Effector CD4-positive, alpha-beta T cell (primary cell): Measurements from ENCODE around the gene LRRC4.

Experiments
- DNase-seq: peaks from one replicate; pipeline ENCODE4 v3.0.0-alpha.2; 2020

Gene LRRC4

GRCh38 chr7:128057909-128058308 lies 26.7 kb upstream of the LRRC4 start:
- no peak for DNase-seq

GRCh38 chr7:128056901-128057300 lies 25.7 kb upstream of the LRRC4 start:
- no peak for DNase-seq

- DNase-seq: no peak
These were observed 24.4 kb upstream of the LRRC4 start for GRCh38 chr7:128055637-128056036.

- DNase-seq: no peak
These were observed 23.3 kb upstream of the LRRC4 start for GRCh38 chr7:128054511-128054910.

- no peak for DNase-seq
These were observed 22.8 kb upstream of the LRRC4 start for GRCh38 chr7:128053991-128054390.

- no peak for DNase-seq
These were observed 21.8 kb upstream of the LRRC4 start for GRCh38 chr7:128053023-128053422.

- no peak for DNase-seq
These were observed 21.2 kb upstream of the LRRC4 start for GRCh38 chr7:128052404-128052803.

GRCh38 chr7:128045766-128046165 lies 14.5 kb upstream of the LRRC4 start:
- no peak for DNase-seq

GRCh38 chr7:128045158-128045557 lies 13.9 kb upstream of the LRRC4 start:
- DNase-seq: no peak

GRCh38 chr7:128044064-128044463 lies 12.8 kb upstream of the LRRC4 start:
- no peak for DNase-seq

- DNase-seq: no peak
These were observed 10.8 kb upstream of the LRRC4 start for GRCh38 chr7:128042012-128042411.

- no peak for DNase-seq
These were observed 10.0 kb upstream of the LRRC4 start for GRCh38 chr7:128041203-128041602.

- no peak for DNase-seq
These were observed 9.0 kb upstream of the LRRC4 start for GRCh38 chr7:128040205-128040604.

GRCh38 chr7:128039544-128039953 lies 8.3 kb upstream of the LRRC4 start:
- no peak for DNase-seq

- no peak for DNase-seq
These were observed 6.8 kb upstream of the LRRC4 start for GRCh38 chr7:128037880-128038619.

GRCh38 chr7:128037081-128037480 lies 5.8 kb upstream of the LRRC4 start:
- DNase-seq: no peak

- no peak for DNase-seq
These were observed 5.1 kb upstream of the LRRC4 start for GRCh38 chr7:128036226-128036940.

GRCh38 chr7:128035712-128036111 lies 4.5 kb upstream of the LRRC4 start:
- DNase-seq: no peak

GRCh38 chr7:128034825-128035224 lies 3.6 kb upstream of the LRRC4 start:
- DNase-seq: no peak

- no peak for DNase-seq
These were observed 2.0 kb upstream of the LRRC4 start for GRCh38 chr7:128033246-128033645.

GRCh38 chr7:128032605-128033235 lies 1.5 kb upstream of the LRRC4 start:
- DNase-seq: no peak

- DNase-seq: peak; percentile 15
These were observed 816 bp upstream of the LRRC4 start for GRCh38 chr7:128031901-128032604.

- no peak for DNase-seq
These were observed 979 bp downstream of the LRRC4 start for GRCh38 chr7:128030263-128030653.
